DOHH2 (cell line): ENCODE results near the gene C1QTNF4.
A peak's percentile ranks its signal among the peaks of the same experiment; 100 is the strongest.

Experiments
- H3F3A ChIP-seq: fragments of 200-600 bp; sonication (generic), shearing (Covaris generic); 2 replicates; pipeline ENCODE4 v1.6.0; 2016; ENCODE audit warnings: antibody characterized with exemption, mild to moderate bottlenecking; ENCODE audit not compliant: control insufficient read depth, insufficient read depth
- H3K27ac ChIP-seq: fragments of 200-600 bp; sonication (generic); 2 replicates; pipeline ENCODE4 v1.5.1; 2014; ENCODE audit warnings: low read depth, mild to moderate bottlenecking, low read length, moderate library complexity
- H3K27me3 ChIP-seq: fragments of 200-600 bp; sonication (generic); 2 replicates; pipeline ENCODE4 v1.6.1; 2014; ENCODE audit warnings: mild to moderate bottlenecking, low read length, mixed read lengths; ENCODE audit not compliant: control insufficient read depth
- H3K36me3 ChIP-seq: fragments of 200-600 bp; sonication (generic); 2 replicates; pipeline ENCODE4 v1.6.1; 2014; ENCODE audit warnings: mild to moderate bottlenecking, low read length, moderate library complexity, mixed read lengths; ENCODE audit not compliant: control insufficient read depth
- H3K4me1 ChIP-seq: fragments of 200-600 bp; sonication (generic); 2 replicates; pipeline ENCODE4 v1.6.1; 2014; ENCODE audit warnings: mild to moderate bottlenecking, low read length, mixed read lengths; ENCODE audit not compliant: control insufficient read depth
- H3K4me2 ChIP-seq: fragments of 200-600 bp; sonication (generic); 2 replicates; pipeline ENCODE4 v1.6.0; 2014; ENCODE audit warnings: mild to moderate bottlenecking, low read length, moderate library complexity
- H3K4me3 ChIP-seq: fragments of 200-600 bp; sonication (generic); 2 replicates; pipeline ENCODE4 v1.5.1; 2014; ENCODE audit warnings: mild to moderate bottlenecking, low read length, mixed read lengths
- H3K79me2 ChIP-seq: fragments of 200-600 bp; sonication (generic); 2 replicates; pipeline ENCODE4 v1.6.1; 2014; ENCODE audit warnings: mild to moderate bottlenecking, low read length, mixed read lengths; ENCODE audit not compliant: control insufficient read depth
- H3K9me2 ChIP-seq: fragments of 200-600 bp; sonication (generic); replicated peaks from 2 replicates; pipeline ENCODE4 v1.6.1; 2014; ENCODE audit warnings: mild to moderate bottlenecking, low read length, mixed read lengths; ENCODE audit not compliant: control insufficient read depth
- H3K9me3 ChIP-seq: fragments of 200-600 bp; sonication (generic); 2 replicates; pipeline ENCODE4 v1.6.1; 2014; ENCODE audit warnings: antibody characterized with exemption, low read length, mixed read lengths; ENCODE audit not compliant: control insufficient read depth, insufficient read depth
- H4K20me1 ChIP-seq: fragments of 200-600 bp; sonication (generic); 2 replicates; pipeline ENCODE4 v1.6.0; 2014; ENCODE audit warnings: low read depth, mild to moderate bottlenecking, antibody characterized with exemption, low read length, moderate library complexity; ENCODE audit not compliant: control insufficient read depth, insufficient read depth
- CTCF ChIP-seq: fragments of 200-600 bp; sonication (generic); IDR thresholded peaks from one replicate; pipeline ENCODE4 v1.5.1; 2014; ENCODE audit warnings: antibody characterized with exemption, mild to moderate bottlenecking, low read depth, low read length; ENCODE audit not compliant: poor library complexity, severe bottlenecking
- EZH2phosphoT487 ChIP-seq: fragments of 200-600 bp; sonication (generic); IDR thresholded peaks from 2 replicates; pipeline ENCODE4 v1.6.1; 2017; ENCODE audit warnings: borderline replicate concordance, mild to moderate bottlenecking, antibody characterized with exemption, low read length, moderate library complexity, mixed read lengths

C1QTNF4 gene

GRCh38 chr11:47578524-47579494, 15.4 kb downstream of the C1QTNF4 start, which contains the start of the genes KBTBD4 and NDUFS3:
Gene KBTBD4, minus strand, starts transcription at chr11:47578970. Its CDS starts 19 bp downstream, at chr11:47578951.
Gene NDUFS3, plus strand, starts transcription at chr11:47579074. Its CDS starts 18 bp downstream, at chr11:47579092.
- Histone ChIP-seq H3F3A (no peaks in the 10 kb centered on the region), H4K20me1 (no peaks in the 10 kb centered on the region), H3K27ac (peak within 1 kb of the TSS; percentile 48), H3K27me3 (no peaks in the 10 kb centered on the region), H3K4me2 (peak within 1 kb of the TSS; percentile 97), H3K79me2 (peaks cover 53% of the 10 kb centered on the region), H3K9me3 (no peaks in the 10 kb centered on the region), H3K4me3 (peak within 1 kb of the TSS; percentile 99), H3K4me1 (peaks cover 26% of the 10 kb centered on the region), H3K9me2 (no peaks in the 10 kb centered on the region), H3K36me3 (peaks cover 74% of the 10 kb centered on the region)
- no peak for TF ChIP-seq CTCF
- no peak for TF ChIP-seq EZH2phosphoT487

GRCh38 chr11:47577460-47578041, 16.7 kb downstream of the C1QTNF4 start:
- TF ChIP-seq EZH2phosphoT487, result no peak
- no peak for TF ChIP-seq CTCF
- peaks cover 74% of the 10 kb centered on the region for H3K36me3 ChIP-seq

GRCh38 chr11:47573321-47573720, 20.9 kb downstream of the C1QTNF4 start:
- H3K27ac ChIP-seq, result no peak overlapping the region
- no peaks in the 10 kb centered on the region for H4K20me1 ChIP-seq
- H3F3A ChIP-seq, result peaks cover 11% of the 10 kb centered on the region; the same call in 1 of the 2 replicates
- no peaks in the 10 kb centered on the region for H3K9me3 ChIP-seq
- H3K9me2 ChIP-seq, result no peaks in the 10 kb centered on the region
- no peaks in the 10 kb centered on the region for H3K27me3 ChIP-seq
- peaks cover 13% of the 10 kb centered on the region for H3K4me1 ChIP-seq
- no peak overlapping the region for H3K4me2 ChIP-seq
- H3K79me2 ChIP-seq, result peaks cover 79% of the 10 kb centered on the region
- TF ChIP-seq EZH2phosphoT487 (no peak), CTCF (no peak)
- no peak overlapping the region for H3K4me3 ChIP-seq
- H3K36me3 ChIP-seq, result peaks cover 80% of the 10 kb centered on the region

More at GRCh38 chr11:47577460-47578041, 16.7 kb downstream of the C1QTNF4 start:
- Histone ChIP-seq H3K9me3 (no peaks in the 10 kb centered on the region), H3K4me1 (peaks cover 26% of the 10 kb centered on the region), H3K27ac (no peak overlapping the region), H3K79me2 (peaks cover 66% of the 10 kb centered on the region), H4K20me1 (no peaks in the 10 kb centered on the region), H3K4me2 (peak overlapping the region; percentile 97), H3K9me2 (no peaks in the 10 kb centered on the region), H3F3A (no peaks in the 10 kb centered on the region), H3K27me3 (no peaks in the 10 kb centered on the region), H3K4me3 (peak overlapping the region; percentile 99)
